ENCODE data around the gene GUCA2B. TPM values are rescaled to one million over a fixed set of nuclear protein-coding genes. Genes with fewer than 3 reads are reported as not detected.
A peak's percentile ranks its signal among the peaks of the same experiment; 100 is the strongest.

The GUCA2B gene
- total RNA-seq, 1 donor from 2014 or later: not detected

- DNase-seq (ENCODE audit: low read depth): peak; percentile 77
- Histone ChIP-seq H3K36me3 (ENCODE audit: insufficient read depth, low read length) (peaks cover 25% of the 10 kb centered on the region), H3K27me3 (ENCODE audit: insufficient read depth, low read length) (no peaks in the 10 kb centered on the region), H3K4me3 (ENCODE audit: insufficient read depth, low read depth, low read length) (no peak overlapping the region), H4K20me1 (ENCODE audit: insufficient read depth, low read length) (peaks cover 4% of the 10 kb centered on the region), H3K79me2 (ENCODE audit: insufficient read depth, low read length) (no peaks in the 10 kb centered on the region), H3K9me3 (ENCODE audit: insufficient read depth, low read depth, low read length) (no peaks in the 10 kb centered on the region), H2AFZ (ENCODE audit: low read depth, low read length) (no peak overlapping the region), H3K9ac (ENCODE audit: low read length) (peak overlapping the region; percentile 37), H3K4me1 (ENCODE audit: insufficient read depth, low read length) (peaks cover 14% of the 10 kb centered on the region), H3K27ac (ENCODE audit: low read depth, low read length) (peak overlapping the region; percentile 45), H3K4me2 (ENCODE audit: low read length) (peak overlapping the region; percentile 51)
- H3K9me3 Mint-ChIP-seq (ENCODE audit: unreplicated experiment): no peaks in the 10 kb centered on the region
- peaks cover 15% of the 10 kb centered on the region for H3K36me3 Mint-ChIP-seq (ENCODE audit: low read depth, unreplicated experiment)
- FAIRE-seq: peak; percentile 71
- H3K27ac Mint-ChIP-seq (ENCODE audit: unreplicated experiment): peak overlapping the region; percentile 6
- no peaks in the 10 kb centered on the region for H3K27me3 Mint-ChIP-seq (ENCODE audit: low read depth, unreplicated experiment)
- TF ChIP-seq CTCF (IDR thresholded peaks at IDR 0.05; ENCODE audit: insufficient read depth, low read depth, low read length) (no peak), EZH2 (IDR thresholded peaks at IDR 0.05; ENCODE audit: insufficient read depth, low read length) (no peak)
- H3K4me3 Mint-ChIP-seq (ENCODE audit: unreplicated experiment): no peak overlapping the region
- peaks cover 10% of the 10 kb centered on the region for H3K4me1 Mint-ChIP-seq (ENCODE audit: low read depth, unreplicated experiment)
These were observed 32.9 kb downstream of the GUCA2B start for GRCh38 chr1:42186152-42186551.

- TF ChIP-seq EZH2 (IDR thresholded peaks at IDR 0.05; ENCODE audit: insufficient read depth, low read length) (no peak), CTCF (IDR thresholded peaks at IDR 0.05; ENCODE audit: insufficient read depth, low read depth, low read length) (no peak)
- Mint-ChIP-seq H3K9me3 (ENCODE audit: unreplicated experiment) (no peaks in the 10 kb centered on the region), H3K36me3 (ENCODE audit: low read depth, unreplicated experiment) (peaks cover 5% of the 10 kb centered on the region), H3K27ac (ENCODE audit: unreplicated experiment) (no peak overlapping the region), H3K4me1 (ENCODE audit: low read depth, unreplicated experiment) (peaks cover 17% of the 10 kb centered on the region), H3K27me3 (ENCODE audit: low read depth, unreplicated experiment) (no peaks in the 10 kb centered on the region), H3K4me3 (ENCODE audit: unreplicated experiment) (no peak overlapping the region)
- H3K27me3 ChIP-seq (ENCODE audit: insufficient read depth, low read length): no peaks in the 10 kb centered on the region
- H4K20me1 ChIP-seq (ENCODE audit: insufficient read depth, low read length): peaks cover 7% of the 10 kb centered on the region
- no peaks in the 10 kb centered on the region for H3K9me3 ChIP-seq (ENCODE audit: insufficient read depth, low read depth, low read length)
- no peak overlapping the region for H3K27ac ChIP-seq (ENCODE audit: low read depth, low read length)
- H3K4me3 ChIP-seq (ENCODE audit: insufficient read depth, low read depth, low read length): no peak overlapping the region
- H3K79me2 ChIP-seq (ENCODE audit: insufficient read depth, low read length): no peaks in the 10 kb centered on the region
- DNase-seq (ENCODE audit: low read depth): no peak
- FAIRE-seq: no peak
- H3K36me3 ChIP-seq (ENCODE audit: insufficient read depth, low read length): peaks cover 31% of the 10 kb centered on the region
- no peak overlapping the region for H2AFZ ChIP-seq (ENCODE audit: low read depth, low read length)
- H3K9ac ChIP-seq (ENCODE audit: low read length): no peak overlapping the region
- peaks cover 14% of the 10 kb centered on the region for H3K4me1 ChIP-seq (ENCODE audit: insufficient read depth, low read length)
- H3K4me2 ChIP-seq (ENCODE audit: low read length): no peak overlapping the region
These were observed 37.0 kb downstream of the GUCA2B start for GRCh38 chr1:42189931-42190853.

GRCh38 chr1:42191319-42191718, 38.1 kb downstream of the GUCA2B start:
- H3K4me3 Mint-ChIP-seq (ENCODE audit: unreplicated experiment): no peak overlapping the region
- no peak overlapping the region for H3K27ac Mint-ChIP-seq (ENCODE audit: unreplicated experiment)
- no peak for FAIRE-seq
- no peaks in the 10 kb centered on the region for H3K27me3 Mint-ChIP-seq (ENCODE audit: low read depth, unreplicated experiment)
- H3K4me1 ChIP-seq (ENCODE audit: insufficient read depth, low read length): peaks cover 4% of the 10 kb centered on the region
- H3K79me2 ChIP-seq (ENCODE audit: insufficient read depth, low read length): no peaks in the 10 kb centered on the region
- H2AFZ ChIP-seq (ENCODE audit: low read depth, low read length): no peak overlapping the region
- H3K27me3 ChIP-seq (ENCODE audit: insufficient read depth, low read length): no peaks in the 10 kb centered on the region
- H3K36me3 ChIP-seq (ENCODE audit: insufficient read depth, low read length): peaks cover 37% of the 10 kb centered on the region
- TF ChIP-seq EZH2 (IDR thresholded peaks at IDR 0.05; ENCODE audit: insufficient read depth, low read length) (no peak), CTCF (IDR thresholded peaks at IDR 0.05; ENCODE audit: insufficient read depth, low read depth, low read length) (no peak)
- H3K9me3 ChIP-seq (ENCODE audit: insufficient read depth, low read depth, low read length): no peaks in the 10 kb centered on the region
- H3K36me3 Mint-ChIP-seq (ENCODE audit: low read depth, unreplicated experiment): peaks cover 5% of the 10 kb centered on the region
- H3K9me3 Mint-ChIP-seq (ENCODE audit: unreplicated experiment): no peaks in the 10 kb centered on the region
- DNase-seq (ENCODE audit: low read depth): no peak
- no peak overlapping the region for H3K4me2 ChIP-seq (ENCODE audit: low read length)
- no peak overlapping the region for H3K27ac ChIP-seq (ENCODE audit: low read depth, low read length)
- peaks cover 5% of the 10 kb centered on the region for H4K20me1 ChIP-seq (ENCODE audit: insufficient read depth, low read length)
- no peak overlapping the region for H3K4me3 ChIP-seq (ENCODE audit: insufficient read depth, low read depth, low read length)
- peaks cover 9% of the 10 kb centered on the region for H3K4me1 Mint-ChIP-seq (ENCODE audit: low read depth, unreplicated experiment)
- H3K9ac ChIP-seq (ENCODE audit: low read length): no peak overlapping the region
